Vagina (tissue), 2 donors: ENCODE data around the gene IFI6. TPM values are rescaled to one million over a fixed set of nuclear protein-coding genes. Genes with fewer than 3 reads are reported as not detected.

Source experiments
- DNase-seq, 2 donors: peaks; one replicate each; pipeline ENCODE4 v3.0.0-alpha.2; 2017; ENCODE audit errors: extremely low spot score in 2 of 2
- H3K27ac ChIP-seq: fragments of 200-600 bp; sonication (generic); one replicate; pipeline ENCODE4 v1.5.1; 2019
- H3K27me3 ChIP-seq: fragments of 200-600 bp; sonication (generic); one replicate; pipeline ENCODE4 v1.5.1; 2019
- H3K36me3 ChIP-seq, 2 donors: fragments of 200-600 bp; sonication (generic); one replicate each; pipeline ENCODE4 v1.5.1; 2017 to 2019
- H3K4me1 ChIP-seq: fragments of 200-600 bp; sonication (generic); one replicate; pipeline ENCODE4 v1.5.1; 2019
- H3K4me3 ChIP-seq, 2 donors: fragments of 200-600 bp; sonication (generic); 1 replicate in 1 of 2; 2 replicates in 1 of 2; pipeline ENCODE4 v1.5.1; 2016 to 2019
- H3K9me3 ChIP-seq: fragments of 200-600 bp; sonication (generic); one replicate; pipeline ENCODE4 v1.5.1; 2019
- CTCF ChIP-seq, 3 experiments: fragments of 450-650 bp in 2 of 3; fragments of 200-600 bp in 1 of 3; sonication (generic) in 1 of 3; IDR thresholded peaks; one replicate each; pipeline ENCODE4 v1.5.1; 2017 to 2019; ENCODE audit warnings: antibody characterized with exemption in 3 of 3, mild to moderate bottlenecking in 2 of 3, moderate library complexity in 2 of 3
- POLR2A ChIP-seq, 2 donors: fragments of 450-650 bp; IDR thresholded peaks; one replicate each; pipeline ENCODE4 v1.6.1; 2017; ENCODE audit warnings: antibody characterized with exemption in 2 of 2, mild to moderate bottlenecking in 2 of 2, moderate library complexity in 2 of 2
- POLR2AphosphoS5 ChIP-seq, 2 donors: sonication (generic); formaldehyde crosslinking; IDR thresholded peaks; one replicate each; pipeline ENCODE4 v1.9.0; 2017; ENCODE audit warnings: antibody characterized with exemption in 2 of 2, mild to moderate bottlenecking in 2 of 2, low read depth in 1 of 2; ENCODE audit not compliant: insufficient read depth in 1 of 2
- intact Hi-C: fragments of 100-400 bp; cut with DNase I; formaldehyde crosslinking; loops from one replicate; pipeline ENCODE4 v1.15.1; 2023
- total RNA-seq: library from RNA; depleted of rRNA; stranded (reverse); fragments of >200 nt; gene quantifications from one replicate; pipeline ENCODE4 v1.2.3, GENCODE V29; 2016

IFI6 gene
- total RNA-seq, 1 donor from 2014 or later: 28.2 TPM

DNA sequence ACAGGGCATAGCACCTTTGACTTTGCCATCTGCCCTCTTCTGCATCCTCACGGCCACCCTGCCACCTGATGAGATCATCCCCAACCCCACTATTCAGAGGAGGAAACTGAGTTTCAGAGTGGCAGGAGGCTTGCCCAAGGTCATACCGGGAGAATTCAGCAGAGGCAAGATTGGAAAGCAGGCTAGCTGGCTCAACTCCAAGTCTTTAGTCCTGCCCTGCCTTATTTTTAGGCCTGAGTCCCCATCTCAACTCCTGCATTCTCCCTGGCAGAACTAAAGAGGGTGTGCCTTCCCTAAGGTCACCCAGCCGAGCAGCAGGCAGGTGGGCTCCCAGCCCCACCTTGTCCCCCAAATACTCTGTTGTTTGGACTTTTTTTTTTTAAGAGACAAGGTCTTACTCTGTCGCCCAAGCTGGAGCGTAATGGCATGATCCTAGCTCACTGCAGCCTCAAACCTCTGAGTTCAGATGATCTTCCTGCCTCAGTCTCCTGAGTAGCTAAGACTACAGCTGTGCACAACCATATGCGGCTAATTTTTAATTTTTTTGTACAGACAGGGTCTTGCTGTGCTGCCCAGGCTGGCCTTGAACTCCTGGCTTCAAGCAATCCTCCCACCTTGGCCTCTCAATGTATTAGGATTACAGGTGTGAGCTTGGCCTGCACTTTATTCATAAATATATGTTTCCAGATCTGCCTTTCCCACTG lies 23.2 kb downstream of the IFI6 start:
- Histone ChIP-seq H3K4me1 (peaks cover 14% of the 10 kb centered on the region), H3K27me3 (no peaks in the 10 kb centered on the region), H3K27ac (no peak overlapping the region), H3K4me3 (no peak overlapping the region), H3K36me3 (no peaks in the 10 kb centered on the region), H3K9me3 (no peaks in the 10 kb centered on the region)
- TF ChIP-seq POLR2AphosphoS5 (IDR thresholded peaks at IDR 0.05; ENCODE audit: insufficient read depth in 1 of 2, low read depth in 1 of 2) (no peak), POLR2A (IDR thresholded peaks at IDR 0.05) (no peak), CTCF (IDR thresholded peaks at IDR 0.05) (no peak)
- DNase-seq: no peak
- intact Hi-C loops: no loop called here

- H3K4me1 ChIP-seq: peaks cover 14% of the 10 kb centered on the region
- H3K9me3 ChIP-seq: no peaks in the 10 kb centered on the region
- no peak overlapping the region for H3K4me3 ChIP-seq
- intact Hi-C loops: no loop called here
- H3K27ac ChIP-seq: no peak overlapping the region
- no peaks in the 10 kb centered on the region for H3K36me3 ChIP-seq
- no peak for DNase-seq
- no peaks in the 10 kb centered on the region for H3K27me3 ChIP-seq
- TF ChIP-seq POLR2A (IDR thresholded peaks at IDR 0.05) (no peak), POLR2AphosphoS5 (IDR thresholded peaks at IDR 0.05; ENCODE audit: insufficient read depth in 1 of 2, low read depth in 1 of 2) (no peak), CTCF (IDR thresholded peaks at IDR 0.05) (no peak)
These were observed 24.7 kb downstream of the IFI6 start for GRCh38 chr1:27647328-27647727.

DNA sequence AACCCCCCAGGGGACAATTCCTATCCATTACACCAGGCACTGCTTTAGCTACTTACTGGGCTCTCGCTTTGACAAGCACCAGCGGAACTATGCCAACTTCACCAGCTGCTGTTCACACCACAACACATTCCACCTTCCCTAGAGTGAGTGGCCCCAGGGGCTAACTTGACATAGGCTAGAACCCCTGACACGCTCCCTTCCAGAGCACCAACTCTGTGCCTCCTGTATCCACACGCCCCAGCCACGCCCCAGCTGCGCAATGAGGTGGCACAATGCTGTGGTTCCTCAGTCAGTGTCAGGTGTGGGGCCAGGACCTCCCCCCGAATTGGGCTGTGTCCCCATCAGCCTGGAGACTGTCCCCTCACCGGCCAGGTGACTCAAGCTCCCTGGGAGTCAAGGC lies 25.3 kb downstream of the IFI6 start:
- DNase-seq: no peak
- Histone ChIP-seq H3K27me3 (no peaks in the 10 kb centered on the region), H3K4me3 (no peak overlapping the region), H3K4me1 (peaks cover 14% of the 10 kb centered on the region), H3K9me3 (no peaks in the 10 kb centered on the region), H3K27ac (no peak overlapping the region), H3K36me3 (no peaks in the 10 kb centered on the region)
- intact Hi-C loops: no loop called here
- TF ChIP-seq CTCF (IDR thresholded peaks at IDR 0.05) (no peak), POLR2A (IDR thresholded peaks at IDR 0.05) (no peak), POLR2AphosphoS5 (IDR thresholded peaks at IDR 0.05; ENCODE audit: insufficient read depth in 1 of 2, low read depth in 1 of 2) (no peak)

GRCh38 chr1:27645071-27645415 lies 26.9 kb downstream of the IFI6 start:
- H3K36me3 ChIP-seq: no peaks in the 10 kb centered on the region
- H3K4me1 ChIP-seq: peaks cover 1% of the 10 kb centered on the region
- TF ChIP-seq POLR2A (IDR thresholded peaks at IDR 0.05): no peak
- no peak for TF ChIP-seq CTCF (IDR thresholded peaks at IDR 0.05)
- intact Hi-C loops: no loop called here
- H3K27ac ChIP-seq: no peak overlapping the region
- H3K4me3 ChIP-seq: no peak overlapping the region
- H3K27me3 ChIP-seq: no peaks in the 10 kb centered on the region
- no peaks in the 10 kb centered on the region for H3K9me3 ChIP-seq
- DNase-seq: no peak

- Histone ChIP-seq H3K27me3 (no peaks in the 10 kb centered on the region), H3K36me3 (no peaks in the 10 kb centered on the region), H3K9me3 (no peaks in the 10 kb centered on the region), H3K4me3 (no peak overlapping the region), H3K27ac (no peak overlapping the region), H3K4me1 (no peaks in the 10 kb centered on the region)
- intact Hi-C loops: no loop called here
- no peak for TF ChIP-seq POLR2A (IDR thresholded peaks at IDR 0.05)
- no peak for TF ChIP-seq POLR2AphosphoS5 (IDR thresholded peaks at IDR 0.05; ENCODE audit: insufficient read depth in 1 of 2, low read depth in 1 of 2)
- no peak for TF ChIP-seq CTCF (IDR thresholded peaks at IDR 0.05)
- DNase-seq: no peak
These were observed 27.5 kb downstream of the IFI6 start for GRCh38 chr1:27644369-27645070.
